GM15510 (cell line): ENCODE data around the gene RGS19.

Experiments used
- POLR2A ChIP-seq: IDR thresholded peaks from 3 replicates; pipeline ENCODE4 v1.6.1; 2011; ENCODE audit warnings: borderline replicate concordance; ENCODE audit not compliant: insufficient read length; ENCODE audit errors: extremely low read depth

Gene RGS19

GRCh38 chr20:64084685-64085152 is 5.4 kb upstream of the RGS19 start:
- TF ChIP-seq POLR2A, result no peak

GRCh38 chr20:64083804-64084684 is 4.7 kb upstream of the RGS19 start, which contains the start of gene LKAAEAR1:
LKAAEAR1 (minus strand) TSS chr20:64084398; CDS start chr20:64084219, 179 bp downstream.
- no peak for TF ChIP-seq POLR2A

GRCh38 chr20:64083378-64083803 is 4.1 kb upstream of the RGS19 start:
- TF ChIP-seq POLR2A, result no peak

- TF ChIP-seq POLR2A, result no peak
Observed at GRCh38 chr20:64082820-64083377, 3.6 kb upstream of the RGS19 start.

GRCh38 chr20:64082126-64082731 is 2.9 kb upstream of the RGS19 start:
- TF ChIP-seq POLR2A, result no peak

DNA sequence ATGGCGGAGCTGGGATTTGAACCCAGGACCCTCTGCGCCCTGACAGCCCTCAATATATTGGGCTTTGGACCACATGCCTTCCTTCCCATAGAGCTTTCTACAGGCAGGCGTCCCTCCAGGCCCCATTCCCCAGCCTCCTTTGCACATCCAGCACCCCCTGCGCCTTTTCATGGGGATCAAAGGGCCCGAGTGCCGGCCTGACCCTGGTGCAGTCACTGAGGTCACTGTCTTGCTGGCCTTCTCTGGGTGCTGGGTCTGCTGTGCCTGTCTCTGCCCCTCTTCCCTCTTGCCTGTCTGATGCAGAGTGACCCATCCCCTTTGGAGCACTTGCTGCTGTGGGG is 2.3 kb upstream of the RGS19 start:
- no peak for TF ChIP-seq POLR2A

- no peak for TF ChIP-seq POLR2A
Observed at GRCh38 chr20:64080813-64081623, 1.7 kb upstream of the RGS19 start.

DNA sequence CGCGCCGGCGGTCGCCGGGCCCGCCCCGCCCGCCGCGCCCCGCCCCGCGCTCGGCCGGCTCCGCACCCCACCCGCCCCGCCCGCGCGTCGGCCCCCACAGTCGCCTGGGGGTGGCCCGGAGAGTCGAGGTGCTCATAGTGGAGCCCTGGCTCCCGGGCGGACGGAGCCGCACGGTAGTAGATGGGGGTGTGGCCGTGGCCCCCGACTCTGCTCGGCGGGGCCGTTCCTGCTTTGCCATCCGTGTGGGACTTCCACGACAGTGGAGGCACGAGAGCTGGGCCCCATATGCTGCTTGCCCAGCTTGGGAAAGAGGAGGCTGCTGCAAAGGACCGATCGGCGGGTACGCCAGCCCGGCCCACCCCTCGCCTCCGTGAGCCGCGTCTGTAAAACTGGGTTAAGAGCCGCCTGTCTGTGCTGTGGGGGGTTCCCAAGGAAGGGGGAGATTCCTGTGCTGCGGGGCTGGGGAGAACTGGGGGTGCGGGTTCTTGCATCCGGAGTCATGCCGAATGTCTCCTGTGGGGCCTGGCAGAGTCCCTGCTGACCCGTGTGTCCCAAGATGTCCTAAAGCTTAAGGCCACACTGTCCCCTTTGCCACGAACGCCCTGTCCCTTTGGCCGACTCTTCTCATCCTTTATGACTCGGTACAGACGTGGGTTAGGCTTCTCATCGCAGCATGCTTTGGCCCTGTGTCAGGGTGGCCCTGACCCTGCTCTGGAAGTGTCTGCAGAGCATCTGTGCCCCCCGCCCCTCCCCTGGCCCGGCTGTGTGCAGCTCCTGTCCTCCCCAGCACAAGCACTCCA is 895 bp upstream of the RGS19 start, which contains the start of gene OPRL1:
Gene OPRL1 (plus strand): TSS at position 70 of the 800 bp plus-strand sequence. CDS start 12,639 bp downstream, outside the sequence.
- TF ChIP-seq POLR2A, result no peak

DNA sequence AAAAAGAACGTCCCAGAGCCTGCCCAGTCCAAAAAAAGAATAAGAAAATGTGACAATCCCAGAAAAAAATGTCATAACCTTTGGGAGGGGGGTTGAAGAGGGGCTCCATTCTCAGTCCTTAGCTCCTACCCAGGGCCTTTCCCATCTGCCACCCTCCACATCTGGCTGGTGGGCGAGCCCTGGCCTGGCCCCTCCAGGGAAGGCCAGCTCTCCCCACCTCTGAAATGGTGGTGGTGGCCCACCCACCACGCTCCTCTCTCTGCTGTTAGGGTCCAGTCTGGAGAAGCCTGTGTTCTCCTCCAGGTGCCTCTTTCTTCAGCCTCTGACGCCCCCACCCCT is 415 bp downstream of the RGS19 start:
- TF ChIP-seq POLR2A, result no peak

DNA sequence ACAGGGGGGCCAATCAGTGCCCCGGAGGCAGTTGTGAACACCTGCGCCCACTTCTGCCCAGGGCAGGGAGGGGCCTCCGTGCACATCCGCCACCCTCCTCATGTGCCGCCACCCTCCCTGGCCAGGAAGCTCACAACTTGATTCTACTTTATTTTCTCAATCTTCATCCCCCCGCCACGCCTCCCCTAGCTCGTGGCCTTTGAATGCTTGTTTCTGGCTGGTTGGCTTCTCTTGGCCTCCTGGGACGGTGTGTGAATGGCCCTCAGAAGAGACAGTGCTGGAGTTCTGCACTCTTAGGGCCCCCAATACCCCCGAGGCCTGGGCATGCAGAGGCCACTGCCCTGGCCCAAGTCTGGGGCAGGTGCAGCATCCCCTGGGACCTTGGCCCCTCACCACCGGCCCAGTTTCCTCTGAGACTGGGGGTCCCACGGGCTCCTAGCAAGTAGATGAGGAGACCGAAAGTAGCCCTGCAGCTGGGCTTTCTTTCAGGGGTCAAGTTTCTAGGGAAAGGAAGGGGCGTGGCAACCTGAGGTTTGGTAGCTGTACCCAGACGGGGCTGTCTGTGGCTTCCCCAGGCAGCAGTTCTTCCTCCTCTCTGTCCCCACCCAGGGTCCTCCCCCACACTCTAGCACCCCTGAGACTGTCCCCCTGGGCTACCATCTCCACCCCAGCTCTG is 1.3 kb downstream of the RGS19 start:
- no peak for TF ChIP-seq POLR2A

GRCh38 chr20:64077541-64077875 is 1.8 kb downstream of the RGS19 start:
- TF ChIP-seq POLR2A, result no peak

GRCh38 chr20:64077094-64077493 is 2.2 kb downstream of the RGS19 start:
- peak; percentile 47 for TF ChIP-seq POLR2A
